OCI-M2 (cell line): ENCODE measurements around the gene ATP11A.
"Not testable (repeated sequence)": the region's sequence is repeated elsewhere in the genome, so short reads cannot be mapped to it uniquely, and the experiment has no call there.

Experiments used
- DNase-seq: peaks from one replicate; lab custom pipeline; 2025; ENCODE audit not compliant: unreplicated experiment; lab: John Stamatoyannopoulos, UW

ATP11A gene

DNA sequence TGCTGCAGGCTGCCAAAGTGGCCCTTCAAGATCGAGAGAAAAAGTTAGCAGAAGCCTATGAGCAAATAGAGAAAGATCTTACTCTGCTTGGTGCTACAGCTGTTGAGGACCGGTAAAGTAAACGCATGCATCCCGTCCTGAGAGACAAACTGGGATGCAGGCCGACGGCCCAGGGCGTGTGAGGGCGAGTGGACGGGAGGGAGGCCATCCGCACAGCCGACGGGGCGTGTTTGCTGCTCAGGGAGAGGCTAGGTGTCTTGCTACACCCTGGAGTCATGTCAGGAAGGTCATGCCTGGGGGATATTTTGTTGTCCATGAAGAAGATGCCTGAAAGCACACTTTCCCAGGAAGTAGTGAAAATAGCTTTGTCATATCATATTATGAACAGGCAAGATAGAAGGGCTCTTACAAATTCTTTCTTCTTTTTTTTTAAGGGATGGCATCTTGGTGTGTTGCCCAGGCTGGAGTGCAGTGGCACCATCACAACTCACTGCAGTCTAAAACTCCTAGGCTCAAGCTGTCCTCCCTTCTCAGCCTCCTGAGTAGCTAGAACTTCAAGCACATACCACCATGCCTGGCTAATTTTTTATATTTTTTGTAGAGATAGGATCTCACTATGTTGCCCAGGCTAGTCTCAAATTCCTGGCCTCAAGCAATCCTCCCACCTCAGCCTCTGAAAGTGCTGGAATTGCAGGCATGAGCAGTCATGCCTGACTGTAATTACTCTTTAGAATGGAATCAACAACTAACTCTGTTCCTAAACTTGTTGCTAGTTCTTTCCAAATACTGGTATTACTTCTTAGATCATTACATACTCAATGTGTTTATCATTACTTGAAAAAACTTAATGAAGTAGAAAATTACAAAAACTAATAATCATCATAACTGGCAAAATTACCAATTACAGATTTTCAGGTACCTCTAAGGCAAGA, 161.5 kb downstream of the ATP11A start:
- no peak for DNase-seq

DNA sequence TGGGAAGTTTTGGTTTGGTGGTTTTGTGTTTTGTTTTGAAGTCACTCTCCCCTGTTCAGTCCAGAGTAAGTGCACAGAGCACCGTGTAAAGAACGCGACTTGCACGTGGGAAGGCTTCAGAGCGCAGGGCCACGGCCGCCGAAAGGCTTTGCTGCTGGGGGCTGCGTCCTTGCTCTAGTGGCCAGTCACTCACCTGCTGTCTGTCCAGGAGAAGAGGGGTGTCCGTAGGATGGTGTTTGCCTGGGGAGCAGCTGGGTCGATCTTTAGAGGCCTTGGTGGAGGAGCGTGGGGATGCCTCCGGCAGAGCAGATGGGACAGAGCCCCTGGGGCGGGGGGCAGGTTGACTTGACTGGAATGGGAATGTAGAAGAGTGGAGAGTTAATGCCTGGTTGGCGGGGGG, 162.6 kb downstream of the ATP11A start:
- no peak for DNase-seq

DNA sequence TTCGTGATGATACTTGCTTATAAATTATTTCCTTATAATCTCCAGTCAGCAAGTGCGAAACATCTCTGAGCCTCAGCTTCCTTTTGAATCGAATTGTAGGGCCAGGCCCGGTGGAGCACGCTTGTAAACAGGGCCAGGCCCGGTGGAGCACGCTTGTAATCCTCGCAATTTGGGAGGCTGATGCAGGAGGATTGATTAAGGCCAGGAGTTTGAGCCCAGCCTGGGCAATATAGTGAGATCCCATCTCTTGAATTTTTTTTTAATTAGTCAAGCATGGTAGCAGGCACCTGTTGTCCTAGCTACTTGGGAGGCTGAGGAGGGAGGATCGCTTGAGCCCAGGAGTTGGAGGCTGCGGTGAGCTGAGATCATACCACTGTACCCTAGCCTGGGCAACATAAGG, 163.0 kb downstream of the ATP11A start:
- no peak for DNase-seq

DNA sequence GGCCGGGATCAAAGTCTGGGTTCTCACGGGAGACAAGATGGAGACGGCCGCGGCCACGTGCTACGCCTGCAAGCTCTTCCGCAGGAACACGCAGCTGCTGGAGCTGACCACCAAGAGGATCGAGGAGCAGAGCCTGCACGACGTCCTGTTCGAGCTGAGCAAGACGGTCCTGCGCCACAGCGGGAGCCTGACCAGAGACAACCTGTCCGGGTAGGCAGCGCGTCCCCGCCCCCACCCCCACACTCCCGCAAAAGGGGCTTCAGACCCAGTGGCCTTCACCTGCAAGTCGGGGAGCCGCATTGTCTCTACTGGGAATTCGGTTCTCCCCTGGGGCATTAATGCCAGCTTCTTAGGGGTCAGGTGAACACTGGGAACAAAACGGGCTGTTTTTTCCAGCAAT, 164.5 kb downstream of the ATP11A start:
- no peak for DNase-seq

DNA sequence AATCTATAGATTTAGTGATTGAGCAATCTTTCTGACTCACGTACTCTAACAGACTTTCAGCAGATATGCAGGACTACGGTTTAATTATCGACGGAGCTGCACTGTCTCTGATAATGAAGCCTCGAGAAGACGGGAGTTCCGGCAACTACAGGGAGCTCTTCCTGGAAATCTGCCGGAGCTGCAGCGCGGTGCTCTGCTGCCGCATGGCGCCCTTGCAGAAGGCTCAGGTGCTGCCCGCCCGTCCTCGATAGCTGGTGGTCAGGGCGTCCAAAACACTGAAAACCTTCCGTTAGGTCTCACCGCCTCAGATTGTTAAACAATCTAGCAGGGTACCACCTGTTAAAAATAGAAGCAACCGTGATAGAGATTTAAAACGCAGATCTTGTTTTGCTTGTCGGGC, 166.0 kb downstream of the ATP11A start:
- DNase-seq, result no peak

DNA sequence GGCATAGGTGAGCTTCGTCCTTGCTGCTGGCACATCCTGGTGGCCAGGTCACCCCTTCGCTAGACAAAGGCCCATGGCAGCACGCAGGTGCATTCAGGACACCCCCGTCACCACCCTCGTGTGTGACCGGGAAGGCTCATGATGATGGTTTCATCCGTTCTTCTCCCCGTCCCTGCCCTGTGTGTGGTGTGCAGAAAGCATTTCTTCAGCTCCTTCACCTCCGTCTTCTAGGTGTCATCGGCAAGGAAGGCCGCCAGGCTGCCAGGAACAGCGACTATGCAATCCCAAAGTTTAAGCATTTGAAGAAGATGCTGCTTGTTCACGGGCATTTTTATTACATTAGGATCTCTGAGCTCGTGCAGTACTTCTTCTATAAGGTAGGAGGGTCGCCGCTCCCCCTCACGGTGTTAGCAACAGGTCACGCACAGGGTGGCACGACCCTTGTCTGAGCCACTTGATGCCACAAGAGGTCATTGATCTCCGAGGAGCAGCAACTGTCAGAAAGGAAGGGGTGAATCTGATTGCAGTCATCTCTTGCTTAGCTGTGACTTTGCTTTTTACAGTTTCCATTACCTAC, 168.2 kb downstream of the ATP11A start:
- DNase-seq, result no peak

DNA sequence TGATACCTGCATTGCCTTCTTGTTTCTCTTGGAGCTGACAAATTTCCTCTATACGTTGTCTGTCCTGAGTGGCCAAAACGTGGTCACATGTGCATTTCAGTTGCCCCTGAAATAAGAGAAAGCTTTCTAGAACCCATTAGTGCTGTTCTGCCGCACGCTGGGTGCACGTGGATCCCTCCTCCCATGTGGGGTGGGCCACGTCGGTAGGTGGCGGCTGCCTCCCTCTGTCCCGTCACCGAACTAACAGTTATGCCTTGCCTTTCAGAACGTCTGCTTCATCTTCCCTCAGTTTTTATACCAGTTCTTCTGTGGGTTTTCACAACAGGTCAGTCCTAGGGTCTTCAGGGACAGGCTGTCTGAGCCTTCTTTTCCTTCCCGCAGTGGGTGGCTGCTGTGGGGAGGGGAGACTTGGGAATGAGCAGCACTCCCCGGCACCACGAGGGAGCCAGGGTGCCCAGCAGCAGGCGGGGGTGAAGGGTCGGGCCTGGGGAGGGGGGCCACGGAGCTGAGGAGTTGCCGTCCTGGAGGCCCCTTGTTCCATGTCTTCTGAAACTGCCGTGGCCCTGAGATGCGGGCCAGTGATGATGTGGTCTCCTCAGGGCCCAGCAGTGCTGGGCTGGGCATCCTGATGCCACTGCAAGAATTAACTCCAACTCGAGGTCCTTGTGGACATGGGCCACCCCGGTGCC, 169.4 kb downstream of the ATP11A start:
- no peak for DNase-seq

DNA sequence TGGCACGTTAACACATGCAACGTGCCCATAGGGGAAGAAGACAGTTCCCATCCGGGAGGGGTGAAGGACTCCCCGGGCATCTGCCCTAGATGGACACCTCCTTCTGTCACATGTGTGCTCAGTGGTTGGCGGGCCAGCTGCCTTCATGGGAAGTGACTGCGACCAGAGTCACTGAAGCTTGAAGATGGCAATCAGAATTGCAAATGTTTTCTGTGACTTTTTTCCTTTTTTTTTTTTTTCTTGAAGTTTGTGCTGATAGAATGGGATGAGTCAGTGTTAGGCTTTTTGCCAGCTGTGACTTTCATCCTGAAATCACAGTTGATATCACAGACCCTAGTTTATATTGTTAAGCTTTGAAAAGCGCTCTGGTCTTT, 170.0 kb downstream of the ATP11A start:
- no peak for DNase-seq

DNA sequence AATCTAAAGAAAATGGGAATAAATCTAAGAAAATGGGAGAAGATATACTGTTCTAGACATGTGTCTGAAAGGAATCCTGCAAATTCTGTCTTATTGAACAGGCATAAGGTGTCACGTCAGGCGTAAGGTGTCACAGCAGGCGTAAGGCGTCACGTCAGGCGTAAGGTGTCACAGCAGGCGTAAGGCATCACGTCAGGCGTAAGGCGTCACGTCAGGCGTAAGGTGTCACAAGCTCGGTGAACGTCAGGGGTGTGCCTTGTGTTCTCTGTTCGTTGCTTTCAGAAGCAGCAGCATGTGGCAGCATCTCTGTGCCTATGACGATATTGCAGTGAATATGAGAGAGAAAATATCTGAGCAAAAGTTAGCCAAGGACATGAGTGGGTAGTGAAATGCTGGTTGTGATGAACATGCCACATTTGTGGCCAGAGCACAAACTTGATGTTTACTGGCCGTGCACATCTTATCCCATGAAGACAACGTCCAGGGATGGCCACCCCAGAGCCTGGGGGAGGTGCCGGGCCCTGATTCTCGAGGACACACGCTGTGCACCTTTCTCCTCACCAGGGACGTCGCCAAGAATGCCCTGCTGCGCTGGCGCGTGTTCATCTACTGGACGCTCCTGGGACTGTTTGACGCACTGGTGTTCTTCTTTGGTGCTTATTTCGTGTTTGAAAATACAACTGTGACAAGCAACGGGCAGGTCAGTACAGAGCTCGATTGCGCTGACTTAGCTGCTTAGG, 172.2 kb downstream of the ATP11A start:
- no peak for DNase-seq

DNA sequence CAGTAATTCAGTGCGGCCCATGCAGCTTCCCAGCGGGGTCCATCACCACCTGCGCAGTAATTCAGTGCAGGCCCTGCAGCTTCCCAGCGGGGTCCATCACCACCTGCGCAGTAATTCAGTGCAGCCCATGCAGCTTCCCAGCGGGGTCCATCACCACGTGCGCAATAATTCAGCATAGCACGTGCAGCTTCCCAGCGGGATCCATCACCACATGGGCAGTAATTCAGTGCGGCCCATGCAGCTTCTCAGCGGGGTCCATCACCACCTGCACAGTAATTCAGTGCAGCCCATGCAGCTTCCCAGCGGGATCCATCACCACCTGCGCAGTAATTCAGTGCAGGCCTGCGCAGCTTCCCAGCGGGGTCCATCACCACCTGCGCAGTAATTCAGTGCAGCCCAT, 173.5 kb downstream of the ATP11A start:
- DNase-seq, result not testable (repeated sequence)

DNA sequence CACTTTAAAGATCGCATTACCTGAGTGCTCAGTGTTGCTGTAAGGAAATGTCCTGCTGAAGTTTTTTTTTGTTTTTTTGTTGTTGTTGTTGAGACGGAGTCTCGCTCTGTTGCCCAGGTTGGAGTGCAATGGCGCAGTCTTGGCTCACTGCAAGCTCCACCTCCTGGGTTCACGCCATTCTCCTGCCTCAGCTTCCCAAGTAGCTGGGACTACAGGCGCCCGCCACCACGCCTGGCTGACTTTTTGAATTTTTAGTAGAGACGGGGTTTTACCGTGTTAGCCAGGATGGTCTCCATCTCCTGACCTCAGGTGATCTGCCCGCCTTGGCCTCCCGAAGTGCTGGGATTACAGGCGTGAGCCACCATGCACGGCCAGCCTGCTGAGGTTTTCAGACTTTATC, 175.6 kb downstream of the ATP11A start:
- not testable (repeated sequence) for DNase-seq

DNA sequence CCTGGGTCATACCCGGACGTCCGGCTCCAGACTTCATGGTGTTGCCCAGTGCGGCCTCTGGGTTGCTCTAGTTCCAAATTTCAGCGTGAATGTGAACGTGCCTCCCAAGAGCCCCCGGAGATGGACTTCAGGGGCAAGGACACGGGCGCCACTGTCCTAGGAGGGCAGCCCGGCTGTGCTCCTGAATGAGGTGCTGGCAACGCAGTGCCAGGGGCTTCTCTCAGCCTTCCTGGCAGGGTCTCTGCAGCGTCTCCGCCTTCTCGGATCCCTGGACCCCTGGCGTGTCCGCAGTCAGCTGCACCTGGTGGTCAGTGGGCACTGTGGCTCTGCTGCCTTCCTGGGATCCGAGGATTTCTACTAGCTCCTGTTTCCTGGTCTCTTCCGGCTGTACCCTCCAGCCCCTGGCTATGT, 177.5 kb downstream of the ATP11A start:
- DNase-seq, result no peak

DNA sequence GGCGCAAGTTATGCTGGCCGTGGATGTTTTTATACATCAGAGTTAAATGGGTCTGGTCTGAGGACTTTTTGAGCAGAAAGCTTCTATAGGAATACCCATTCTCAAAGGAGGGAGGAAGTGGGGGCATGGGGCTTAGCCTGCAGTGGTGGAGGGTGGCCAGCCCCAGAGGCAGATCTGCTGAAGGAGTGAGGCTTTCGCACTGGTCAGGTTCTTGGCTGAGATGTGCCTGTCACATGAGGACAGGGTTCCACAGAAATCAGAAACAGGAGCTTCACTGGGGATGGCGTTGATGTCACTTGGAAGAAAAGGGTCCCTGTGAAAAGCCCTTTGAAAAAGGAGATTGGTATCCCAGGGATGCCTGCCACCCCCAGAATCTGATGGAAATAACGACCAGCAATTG, 178.5 kb downstream of the ATP11A start:
- no peak for DNase-seq

DNA sequence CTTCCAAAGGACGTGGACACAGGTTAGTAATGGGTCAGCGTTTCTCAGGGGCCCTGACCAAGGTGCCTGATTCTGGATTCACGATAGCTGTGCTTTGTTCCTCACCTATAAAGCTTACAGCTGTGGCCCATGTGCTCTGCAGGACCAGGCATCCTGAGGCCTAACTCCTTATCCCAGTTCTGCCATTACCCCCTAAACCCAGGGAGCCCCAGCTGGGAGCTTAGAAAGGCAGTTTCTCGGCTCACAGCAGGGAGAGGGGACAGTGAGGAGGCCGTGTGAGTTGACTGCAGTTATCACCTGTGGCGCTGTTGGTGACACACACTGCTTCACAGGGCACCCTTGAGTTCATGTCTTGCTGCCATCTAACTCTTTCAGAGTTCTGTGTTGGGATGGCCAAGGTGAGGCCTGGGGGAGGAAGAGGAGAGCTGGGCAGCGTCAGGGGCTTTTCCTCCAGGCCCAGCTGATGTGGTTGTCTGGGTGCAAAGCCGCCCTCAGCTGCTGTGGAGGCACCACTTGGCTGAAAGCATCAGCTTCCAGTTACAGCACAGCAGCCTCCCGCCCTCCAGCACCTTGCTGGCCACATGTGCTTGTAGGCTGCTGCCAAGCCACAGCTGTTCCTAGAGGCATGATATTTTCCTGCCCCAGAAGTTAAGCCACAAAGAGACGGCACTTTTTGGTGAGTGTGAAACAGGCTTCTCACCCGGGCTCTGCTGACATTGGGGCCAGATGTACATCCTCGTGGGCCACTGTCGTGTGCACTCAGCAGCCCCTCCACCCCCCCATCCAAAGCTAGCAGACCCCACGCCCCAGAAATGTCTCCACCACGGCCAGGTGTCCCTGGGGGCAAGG, 179.6 kb downstream of the ATP11A start:
- no peak for DNase-seq

DNA sequence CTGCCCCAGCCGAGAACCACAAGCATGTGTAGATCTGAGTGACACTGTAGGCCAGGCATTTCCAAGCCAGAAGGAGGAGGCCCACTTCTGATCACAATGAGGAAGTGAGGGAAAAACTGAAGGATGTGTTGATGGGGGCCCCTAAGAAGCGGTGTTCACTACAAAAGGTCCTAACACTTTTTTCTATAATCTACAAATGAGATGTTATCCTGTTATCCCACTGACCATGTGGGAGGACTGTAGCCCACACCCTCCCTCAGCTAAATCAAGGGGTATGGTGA, 180.2 kb downstream of the ATP11A start:
- no peak for DNase-seq

DNA sequence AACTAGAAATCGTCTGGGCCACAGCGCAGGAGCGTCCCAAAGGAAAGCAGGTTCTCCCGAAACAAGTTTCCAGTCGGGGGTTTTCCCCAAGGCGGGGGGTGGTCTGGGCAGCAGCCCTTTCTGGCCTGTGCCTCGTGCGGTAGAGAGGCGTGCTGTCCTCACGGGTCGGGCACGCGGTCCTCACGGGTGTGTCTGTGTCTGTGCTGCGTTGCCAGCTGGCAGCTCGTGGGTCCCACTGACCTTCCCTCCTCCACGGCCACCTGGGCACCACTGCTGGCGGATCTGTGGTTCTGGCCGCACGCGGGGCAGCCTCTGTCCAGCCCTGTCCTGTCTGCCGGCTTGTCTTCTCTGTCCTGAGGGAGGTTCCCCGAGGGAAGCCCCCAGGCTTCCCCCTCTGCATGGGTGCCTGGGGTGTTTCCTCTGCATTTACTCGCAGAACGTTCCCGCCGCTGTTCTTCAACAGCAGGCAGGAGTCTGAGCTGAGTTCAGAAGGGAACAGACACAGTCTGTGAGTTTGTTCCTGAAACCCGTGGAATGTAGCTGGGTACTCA, 181.0 kb downstream of the ATP11A start:
- DNase-seq, result no peak

DNA sequence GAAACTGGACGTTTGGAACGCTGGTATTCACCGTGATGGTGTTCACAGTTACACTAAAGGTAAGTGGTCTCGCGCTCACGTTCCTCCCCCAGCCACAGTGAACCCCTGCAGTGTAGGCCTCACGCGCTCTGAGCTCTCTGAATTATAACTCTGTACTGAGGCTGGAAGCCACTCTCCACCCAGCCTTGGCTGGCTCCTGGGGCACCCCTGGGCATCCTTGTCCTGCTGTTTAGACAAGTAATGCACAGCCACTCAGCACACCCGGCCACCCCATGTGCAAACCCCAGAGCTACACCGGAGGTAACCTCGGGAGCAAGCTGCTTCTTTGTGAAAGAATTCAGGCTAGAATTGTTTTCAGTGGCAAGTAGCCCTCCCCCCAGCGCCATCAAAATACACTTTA, 181.9 kb downstream of the ATP11A start:
- no peak for DNase-seq

DNA sequence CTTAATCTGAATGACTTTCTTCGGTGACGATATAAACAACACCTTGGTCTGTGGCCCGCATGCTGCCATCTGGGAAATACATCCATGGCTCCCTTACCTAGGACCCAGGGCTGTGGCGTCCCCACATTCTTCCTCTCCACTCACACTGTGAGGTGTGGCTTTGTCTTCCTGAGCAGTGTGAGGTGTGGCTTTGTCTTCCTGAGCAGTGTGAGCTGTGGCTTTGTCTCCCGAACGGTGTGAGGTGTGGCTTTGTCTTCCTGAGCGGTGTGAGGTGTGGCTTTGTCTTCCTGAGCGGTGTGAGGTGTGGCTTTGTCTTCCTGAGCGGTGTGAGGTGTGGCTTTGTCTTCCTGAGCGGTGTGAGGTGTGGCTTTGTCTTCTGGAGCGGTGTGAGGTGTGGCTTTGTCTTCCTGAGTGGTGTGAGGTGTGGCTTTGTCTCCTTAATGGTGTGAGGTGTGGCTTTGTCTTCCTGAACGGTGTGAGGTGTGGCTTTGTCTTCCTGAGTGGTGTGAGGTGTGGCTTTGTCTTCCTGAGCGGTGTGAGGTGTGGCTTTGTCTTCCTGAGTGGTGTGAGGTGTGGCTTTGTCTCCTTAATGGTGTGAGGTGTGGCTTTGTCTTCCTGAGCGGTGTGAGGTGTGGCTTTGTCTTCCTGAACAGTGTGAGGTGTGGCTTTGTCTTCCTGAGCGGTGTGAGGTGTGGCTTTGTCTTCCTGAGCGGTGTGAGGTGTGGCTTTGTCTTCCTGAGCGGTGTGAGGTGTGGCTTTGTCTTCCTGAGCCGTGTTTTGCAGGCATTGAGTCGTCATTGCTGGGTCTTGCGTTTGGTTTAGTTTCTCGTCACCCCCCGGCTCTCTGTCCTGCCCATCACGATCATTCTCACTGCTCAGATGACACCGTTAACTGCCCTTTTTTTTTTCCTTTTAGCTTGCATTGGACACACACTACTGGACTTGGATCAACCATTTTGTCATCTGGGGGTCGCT, 183.1 kb downstream of the ATP11A start:
- DNase-seq, result not testable (repeated sequence)
